Activated T-cell treated with anti-CD3 and anti-CD28 coated beads for 1 hour (primary cell): ENCODE measurements around the gene BMI1.
"Not testable (repeated sequence)": the region's sequence is repeated elsewhere in the genome, so short reads cannot be mapped to it uniquely, and the experiment has no call there.

Source experiments
- DNase-seq: peaks from one replicate; pipeline ENCODE4 v3.0.0-alpha.2; 2020; ENCODE audit warnings: low read depth

The BMI1 gene

DNA sequence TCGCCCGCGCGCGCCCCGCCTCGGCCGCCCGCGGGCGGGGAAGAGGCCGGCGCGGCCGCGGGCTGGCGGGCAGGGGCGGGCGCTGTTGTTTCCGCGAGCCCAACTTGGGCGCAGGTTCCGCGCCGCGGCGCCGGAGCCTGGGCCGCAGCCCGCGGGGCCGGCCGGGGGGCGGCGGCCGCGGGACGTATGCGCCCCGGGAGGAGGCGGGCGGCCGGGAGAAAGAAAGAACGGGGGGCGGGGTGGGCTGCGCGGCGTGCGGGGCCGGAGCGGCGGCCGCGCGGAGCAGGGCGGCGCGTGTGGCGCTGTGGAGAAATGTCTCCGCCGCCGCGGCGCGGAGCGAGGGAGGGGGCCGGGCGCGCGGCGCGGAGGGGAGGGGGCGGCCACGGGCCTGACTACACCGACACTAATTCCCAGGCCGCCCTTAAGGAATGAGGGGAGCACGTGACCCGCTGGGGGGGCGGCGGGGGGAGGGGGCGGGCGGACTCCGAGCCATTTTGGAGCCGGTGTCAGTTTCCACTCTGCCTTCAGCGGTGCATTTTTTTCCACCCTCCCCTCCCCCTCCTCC, at the start of gene BMI1:
TSS of gene BMI1 (plus strand) at position 509 of the 565 bp plus-strand sequence. CDS start 5,351 bp downstream, outside the sequence.
- DNase-seq, result peak; percentile 56

DNA sequence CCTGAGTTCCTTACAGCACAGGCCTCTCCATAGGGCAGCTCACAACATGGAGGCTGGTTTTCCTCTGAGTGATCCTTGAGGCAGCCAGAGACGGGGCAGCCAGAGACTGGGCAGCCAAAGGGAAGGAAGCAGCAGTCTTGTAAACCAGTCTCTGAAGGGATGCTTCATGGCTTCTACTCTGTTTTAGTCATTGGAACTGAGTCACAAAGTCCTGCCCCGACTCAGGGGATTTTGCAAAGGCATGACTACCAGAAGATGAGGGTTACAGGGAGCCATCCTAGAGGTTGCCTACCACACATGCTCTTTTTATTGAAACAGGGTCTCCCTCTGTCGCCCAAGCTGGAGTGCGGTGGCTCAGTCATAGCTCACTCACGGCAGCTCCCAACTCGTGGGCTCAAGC, 49.1 kb upstream of the BMI1 start:
- no peak for DNase-seq

DNA sequence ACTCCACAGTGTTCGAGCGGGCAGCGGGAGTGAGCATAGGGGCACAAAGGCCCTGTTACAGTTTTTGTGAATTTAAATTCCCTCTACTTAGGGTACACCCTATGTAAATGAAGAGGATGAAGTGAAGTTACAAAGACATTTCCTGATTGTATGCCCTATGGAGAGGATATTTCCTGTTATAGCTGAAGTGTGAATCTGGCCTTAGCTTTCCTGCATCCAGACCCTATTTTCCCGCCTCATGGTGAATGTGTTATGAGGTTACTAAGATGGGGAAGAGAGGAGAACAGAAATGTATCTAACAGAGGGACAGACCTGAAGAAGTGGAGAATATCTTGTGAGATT, 42.5 kb upstream of the BMI1 start:
- no peak for DNase-seq

DNA sequence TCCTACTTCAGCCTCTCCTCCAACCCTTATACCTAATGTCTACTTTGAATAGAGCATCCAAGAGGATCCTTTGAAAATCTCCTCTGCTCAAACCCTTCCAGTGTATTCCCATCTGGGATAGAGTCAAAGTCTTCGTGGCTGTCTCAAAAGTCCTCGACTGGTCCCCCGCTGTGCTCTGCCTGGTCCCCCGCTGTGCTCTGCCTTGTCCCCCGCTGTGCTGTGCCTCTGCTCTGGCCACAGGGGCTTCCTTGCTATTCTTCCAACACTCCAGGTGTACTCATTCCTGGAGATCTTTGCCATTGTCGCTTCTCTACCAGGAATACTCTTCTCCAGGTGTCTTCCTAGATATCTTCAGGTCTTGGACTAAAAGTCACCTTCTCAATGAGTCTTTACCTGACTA, 40.8 kb upstream of the BMI1 start:
- DNase-seq, result no peak

DNA sequence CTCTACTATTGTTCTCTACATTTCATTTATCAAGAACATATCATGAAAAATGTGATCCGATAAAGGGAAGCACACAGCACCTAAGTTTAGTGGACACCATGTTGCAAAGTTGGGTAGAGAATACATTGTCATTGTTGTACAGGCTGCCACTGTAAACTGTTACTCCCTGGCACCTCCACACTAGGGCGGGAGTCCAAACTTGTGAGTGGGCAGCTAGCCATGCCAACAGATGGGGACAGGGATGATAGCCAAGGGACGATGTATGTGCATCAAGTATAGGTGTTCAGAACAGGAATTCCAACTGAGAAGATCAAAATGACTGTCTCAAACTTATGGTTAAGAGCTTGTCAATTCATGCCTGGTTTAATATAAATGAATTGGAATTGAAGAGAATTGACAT, 35.8 kb upstream of the BMI1 start:
- no peak for DNase-seq

DNA sequence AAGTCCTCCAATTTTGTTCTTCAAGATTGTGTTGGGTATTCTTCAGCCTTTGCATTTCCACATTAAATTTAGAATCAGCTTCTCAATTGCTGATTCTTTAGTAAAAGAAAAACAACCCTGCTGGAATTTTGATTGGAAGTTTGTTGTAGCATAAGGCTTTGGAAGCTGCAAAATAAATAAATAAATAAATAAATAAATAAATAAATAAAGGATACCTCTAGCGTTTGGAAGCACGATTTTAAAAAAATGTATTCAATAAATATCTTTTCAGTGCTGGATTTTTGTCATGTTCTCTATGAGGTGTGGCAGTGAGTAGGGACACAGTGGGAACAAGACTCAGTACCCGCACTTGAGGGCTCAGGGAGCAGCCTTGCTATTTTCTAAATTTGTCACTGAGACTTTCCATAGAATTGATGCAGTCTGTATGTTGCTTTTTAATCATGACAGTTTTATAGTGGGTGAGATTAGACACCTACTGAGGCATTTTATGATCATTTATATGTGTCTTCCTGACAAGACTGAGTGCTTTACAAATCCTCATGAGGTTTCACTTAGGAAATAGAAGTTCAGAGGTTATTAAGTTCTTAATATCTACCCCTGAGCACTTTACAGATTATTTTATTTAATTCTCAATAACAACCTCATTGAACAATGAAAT, 27.0 kb upstream of the BMI1 start:
- DNase-seq, result no peak

DNA sequence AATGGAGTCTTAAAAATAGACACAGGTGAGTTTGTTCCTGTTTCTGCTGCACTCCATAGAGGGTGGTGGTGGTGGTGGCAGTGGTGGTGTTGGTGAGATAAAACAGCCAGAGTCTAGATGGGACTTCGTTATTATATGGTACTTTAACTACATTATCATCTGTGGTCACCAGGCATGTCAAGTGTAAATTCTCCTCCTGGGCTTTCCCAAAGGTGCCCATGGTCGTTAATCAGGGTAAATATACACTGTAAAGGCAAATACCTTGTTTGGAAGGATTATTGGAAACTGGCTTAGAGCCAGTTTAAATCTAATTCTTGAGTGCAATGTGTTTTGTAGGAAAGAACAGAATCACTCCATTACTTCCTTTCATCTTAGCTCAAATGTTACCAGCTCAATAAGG, 26.2 kb upstream of the BMI1 start:
- DNase-seq, result no peak

DNA sequence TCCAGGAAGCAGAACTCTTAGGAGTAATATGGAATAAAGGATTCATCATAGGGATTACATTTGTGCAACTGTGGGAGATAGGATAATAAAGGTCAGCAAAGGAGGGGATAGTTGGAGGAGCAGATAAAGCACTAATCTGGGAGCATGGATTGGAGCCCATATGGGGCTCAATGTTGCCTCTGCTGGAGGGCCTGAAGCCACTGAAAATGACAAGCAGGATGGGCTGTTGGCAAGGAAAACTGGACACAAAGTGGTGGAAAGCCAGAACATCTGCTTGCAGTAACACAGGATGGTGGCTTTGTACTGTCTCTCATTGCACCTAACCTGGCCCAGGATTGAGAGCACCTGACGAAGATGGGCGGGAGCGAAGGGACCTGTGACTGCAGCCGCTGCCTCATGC, 19.7 kb upstream of the BMI1 start:
- DNase-seq, result no peak

DNA sequence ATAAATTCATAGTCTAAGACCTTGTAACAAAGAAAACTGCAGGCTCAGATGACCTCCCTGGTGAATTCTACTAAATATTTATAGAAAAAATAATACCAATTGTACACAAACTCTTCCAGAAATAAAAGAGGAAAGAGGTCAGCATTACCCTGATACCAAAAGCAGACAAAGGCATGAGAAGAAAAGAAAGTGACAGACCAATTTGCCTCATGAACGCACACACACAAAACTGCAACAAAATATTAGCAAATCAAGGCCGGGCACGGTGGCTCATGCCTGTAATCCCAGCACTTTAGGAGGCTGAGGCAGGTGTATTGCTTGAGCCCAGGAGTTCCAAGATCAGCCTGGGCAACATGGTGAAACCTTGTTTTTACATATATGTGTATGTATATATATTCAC, 17.4 kb upstream of the BMI1 start:
- no peak for DNase-seq

DNA sequence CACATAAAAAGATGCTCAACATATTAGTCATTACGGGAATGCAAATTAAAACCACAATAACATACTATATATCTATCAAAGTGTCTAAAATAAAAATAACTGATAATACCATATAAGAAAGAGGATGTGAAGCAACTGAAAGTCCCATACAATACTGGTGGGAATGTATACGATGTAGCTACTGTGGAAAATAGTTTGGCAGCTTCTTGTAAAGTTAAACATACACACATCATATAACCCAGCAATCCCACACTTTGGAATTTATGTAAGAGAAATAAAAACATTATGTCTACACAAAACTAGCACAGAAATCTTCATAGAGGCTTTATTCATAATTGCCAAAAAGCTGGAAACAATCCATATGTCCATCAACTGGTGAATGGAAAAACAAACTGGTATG, 15.2 kb upstream of the BMI1 start:
- no peak for DNase-seq

DNA sequence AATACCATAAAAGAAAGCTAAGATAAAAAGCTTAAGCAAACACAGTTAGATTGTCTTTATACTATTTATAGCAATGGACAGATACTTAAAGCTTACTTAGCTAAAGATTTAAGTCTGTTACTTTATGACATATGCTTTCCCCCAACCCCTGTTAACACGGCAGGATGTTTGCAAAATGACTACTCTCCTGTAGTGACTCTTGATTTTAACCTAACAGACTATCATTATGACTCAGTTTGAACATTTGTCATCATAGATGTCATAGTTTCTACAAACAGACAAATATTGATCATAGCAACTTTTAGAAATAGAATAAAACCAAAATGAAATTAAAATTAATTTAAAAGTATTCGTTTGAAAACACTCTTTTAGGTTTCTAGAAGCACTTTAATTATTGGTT, 12.5 kb upstream of the BMI1 start:
- DNase-seq, result no peak

DNA sequence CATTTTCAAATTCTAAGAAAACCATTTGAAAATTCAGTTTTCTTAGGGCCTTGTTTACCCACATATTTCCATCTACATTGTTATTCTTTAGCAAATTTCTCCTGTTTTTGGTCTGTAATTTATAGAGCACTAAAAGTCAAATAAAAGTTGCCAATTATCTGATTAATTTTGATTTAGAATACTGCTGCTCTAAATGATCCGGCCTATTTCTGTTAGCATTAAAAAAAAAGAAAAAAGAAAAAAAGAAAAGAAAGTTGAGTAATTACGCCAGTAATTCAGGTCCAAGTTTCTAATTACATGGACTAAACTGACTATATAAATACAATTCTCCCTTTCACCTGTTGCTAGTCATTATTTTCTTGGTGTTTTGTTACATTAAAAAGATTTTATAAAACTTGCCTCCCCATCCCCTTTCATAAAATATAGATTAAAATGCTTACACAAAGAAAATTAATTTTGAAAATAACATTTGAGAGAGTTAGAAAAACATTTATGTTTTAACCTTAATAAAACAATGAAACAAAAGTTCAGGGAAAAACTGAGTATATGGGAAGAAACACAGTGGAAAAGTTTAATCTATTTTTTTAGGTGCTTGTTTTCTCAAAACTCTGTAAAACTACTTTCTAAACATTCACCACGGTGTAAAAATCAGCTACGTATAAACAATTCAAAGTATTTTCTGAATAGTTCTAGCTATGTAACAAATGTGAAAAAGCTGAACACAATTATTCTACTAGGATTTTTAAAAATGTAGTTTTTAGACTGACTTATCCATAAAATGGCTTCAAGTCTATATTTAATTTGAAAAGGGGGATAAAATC, 11.5 kb upstream of the BMI1 start:
- no peak for DNase-seq

DNA sequence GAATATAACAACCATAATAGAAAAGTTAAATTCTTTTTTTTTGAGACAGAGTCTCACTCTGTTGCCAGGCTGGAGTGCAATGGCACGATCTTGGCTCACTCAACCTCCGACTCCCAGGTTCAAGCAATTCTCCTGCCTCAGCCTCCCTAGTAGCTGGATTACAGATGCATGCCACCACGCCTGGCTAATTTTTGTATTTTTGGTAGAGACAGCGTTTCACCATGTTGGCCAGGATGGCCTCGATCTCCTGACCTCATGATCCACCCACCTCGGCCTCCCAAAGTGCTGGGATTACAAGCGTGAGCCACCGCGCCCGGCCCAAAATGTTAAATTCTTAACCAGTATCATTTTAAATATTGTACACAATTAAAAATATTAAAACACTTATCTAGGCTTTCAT, 10.9 kb upstream of the BMI1 start:
- not testable (repeated sequence) for DNase-seq

DNA sequence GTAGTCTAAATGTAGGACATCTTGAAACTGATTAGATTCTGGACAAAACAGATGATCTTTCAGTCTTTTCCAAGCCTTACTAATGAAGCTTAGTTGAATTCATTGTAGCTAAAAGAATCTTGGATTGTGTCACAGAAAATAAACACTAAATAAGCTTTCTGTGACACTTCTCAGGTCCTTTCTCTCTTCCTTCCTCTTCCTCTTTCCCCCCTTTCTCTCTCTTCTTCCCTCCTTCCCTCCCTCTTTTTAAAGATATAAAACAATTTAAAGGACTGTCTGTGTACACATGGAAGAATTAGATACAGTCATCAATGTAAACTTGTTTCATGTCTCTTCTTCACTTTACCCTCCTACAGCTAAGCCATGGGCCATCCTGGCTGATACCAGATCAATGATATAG, 10.0 kb upstream of the BMI1 start:
- DNase-seq, result no peak

DNA sequence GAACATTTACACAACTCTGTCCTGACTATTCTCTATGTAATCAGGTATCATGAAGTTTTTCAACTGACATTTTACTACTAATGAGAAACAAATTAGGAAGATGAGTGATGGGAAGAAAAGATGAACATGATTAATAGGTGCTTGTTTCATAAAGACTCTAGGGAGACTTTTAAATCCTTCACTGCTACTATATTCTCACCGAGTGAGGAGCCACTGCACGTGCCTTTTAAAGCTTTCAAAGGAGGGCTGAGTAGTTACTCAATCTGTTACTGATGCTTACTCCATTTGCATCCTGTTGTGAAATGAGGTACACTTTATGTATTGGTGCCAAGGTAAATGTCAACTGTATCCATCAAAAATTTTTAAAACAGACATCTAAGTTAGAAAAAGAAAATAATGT, 6.0 kb upstream of the BMI1 start:
- DNase-seq, result no peak

DNA sequence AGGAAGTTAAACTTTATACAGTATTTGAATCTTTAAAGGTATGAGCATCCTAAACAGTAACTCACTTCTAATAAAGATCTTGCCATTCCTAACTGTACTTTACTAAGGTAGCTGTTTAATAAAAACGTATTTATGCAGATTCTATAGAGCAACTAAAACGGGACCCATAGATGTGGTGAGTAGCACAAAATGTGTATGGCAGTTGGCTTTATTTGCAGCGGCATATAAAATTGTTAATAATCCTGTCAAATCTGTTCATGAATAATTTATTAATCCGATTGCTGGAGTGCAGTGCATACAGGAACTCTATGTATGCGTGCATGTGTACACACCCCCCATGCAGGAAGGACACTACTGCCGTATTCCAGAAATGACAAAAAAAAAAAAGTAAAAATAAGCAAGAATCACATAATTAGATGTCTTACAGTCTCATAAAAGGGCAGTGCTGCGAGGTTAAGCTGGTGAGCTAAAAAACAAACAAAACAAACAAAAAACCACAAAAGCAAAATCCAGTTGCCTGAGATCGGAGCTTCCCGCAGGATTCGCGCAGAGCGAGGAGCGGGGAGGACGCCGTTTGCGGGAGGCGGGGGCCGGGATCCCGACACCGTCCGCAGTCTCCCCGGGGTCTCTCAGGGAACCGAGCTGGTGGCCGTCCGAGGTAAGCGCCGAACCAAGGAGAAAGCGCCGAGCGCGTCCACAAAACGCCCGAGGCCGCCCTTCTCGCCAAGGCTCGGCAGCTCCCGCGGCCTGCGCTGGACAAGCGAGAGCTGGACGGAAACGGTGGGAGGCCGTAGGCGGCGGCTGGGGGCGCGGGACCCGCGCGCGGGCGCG, 5.2 kb upstream of the BMI1 start:
- no peak for DNase-seq

DNA sequence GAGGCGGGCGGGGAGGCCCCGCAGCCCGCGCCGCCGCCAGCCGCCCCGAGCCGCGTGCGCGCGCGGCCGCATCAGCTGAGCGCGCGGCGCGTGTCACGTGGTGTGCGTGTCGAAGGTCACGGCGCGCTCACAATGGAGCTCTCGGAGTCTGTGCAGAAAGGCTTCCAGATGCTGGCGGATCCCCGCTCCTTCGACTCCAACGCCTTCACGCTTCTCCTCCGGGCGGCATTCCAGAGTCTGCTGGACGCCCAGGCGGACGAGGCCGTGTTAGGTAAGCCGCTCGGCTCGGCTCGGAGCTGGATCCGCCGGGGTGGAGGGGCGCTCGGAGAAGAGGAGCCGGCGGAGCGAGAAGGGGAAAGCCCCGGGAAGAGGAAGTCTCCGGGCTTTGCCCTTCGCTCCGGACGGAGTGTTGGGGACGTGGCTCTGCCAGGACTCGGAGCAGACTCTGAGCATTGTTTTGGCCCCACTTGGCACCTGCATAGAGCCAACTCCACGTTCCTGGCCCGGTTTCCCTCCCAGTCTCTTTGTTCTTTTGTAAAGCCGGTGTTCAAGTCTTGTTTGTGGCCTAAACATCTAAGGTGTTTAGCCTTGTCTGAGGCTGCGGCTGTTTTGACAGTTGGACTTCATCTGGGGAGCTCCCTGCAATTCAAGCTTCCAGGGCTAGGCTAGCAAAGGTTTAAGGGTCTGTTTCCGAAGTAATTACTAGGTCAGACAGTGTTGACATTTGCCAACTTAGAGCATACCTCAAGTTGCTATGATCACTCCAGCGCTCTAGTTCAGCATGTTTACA, 4.4 kb upstream of the BMI1 start, which contains the start of gene COMMD3:
TSS of gene COMMD3 (plus strand) at position 103 of the 790 bp plus-strand sequence. CDS start at position 133, 30 bp downstream.
- DNase-seq, result peak; percentile 70

DNA sequence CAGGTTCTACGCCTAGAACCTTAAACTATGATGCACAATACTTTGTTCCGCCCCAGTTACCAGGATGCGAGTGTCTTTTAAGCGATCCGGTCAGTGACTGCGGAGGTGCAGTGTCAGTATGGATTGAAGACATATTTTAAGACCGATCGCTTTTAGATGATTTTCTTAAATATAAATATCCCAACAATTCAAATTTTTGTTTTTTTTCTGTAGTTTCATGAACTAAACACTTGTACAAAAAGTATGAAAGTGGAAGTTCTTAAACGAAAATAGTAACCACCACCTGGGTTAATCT, 3.9 kb upstream of the BMI1 start:
- DNase-seq, result no peak

DNA sequence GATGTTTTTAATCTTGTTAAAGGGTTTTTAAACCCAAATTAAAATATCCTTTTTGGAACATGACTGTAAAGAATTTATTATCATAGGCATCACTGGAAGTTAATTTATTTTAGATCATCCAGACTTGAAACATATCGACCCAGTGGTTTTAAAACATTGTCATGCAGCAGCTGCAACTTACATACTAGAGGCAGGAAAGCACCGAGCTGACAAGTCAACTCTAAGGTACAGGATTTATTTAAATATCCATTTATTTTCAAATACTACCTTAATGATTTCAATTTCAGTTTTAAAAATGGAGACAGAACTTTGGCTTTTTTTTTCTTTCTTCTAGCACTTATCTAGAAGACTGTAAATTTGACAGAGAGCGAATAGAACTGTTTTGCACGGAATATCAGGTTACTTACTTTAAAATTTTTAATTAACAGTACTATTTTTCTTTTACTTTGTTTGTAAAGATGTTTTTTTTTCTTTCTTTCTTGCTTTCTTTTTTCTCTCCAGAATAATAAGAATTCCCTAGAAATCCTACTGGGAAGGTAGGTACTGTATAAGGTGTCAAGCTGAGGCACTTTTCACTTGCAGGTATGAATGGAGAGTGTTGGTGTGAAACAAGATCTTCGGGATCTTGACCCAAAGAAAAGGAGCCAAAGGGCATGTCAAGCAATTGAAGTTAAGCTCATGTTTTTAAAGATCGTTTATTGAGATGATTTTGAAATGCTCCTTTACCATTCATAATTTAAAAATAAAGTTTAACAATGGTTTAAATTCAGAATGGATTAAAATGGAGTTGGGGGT, 2.9 kb upstream of the BMI1 start:
- no peak for DNase-seq

DNA sequence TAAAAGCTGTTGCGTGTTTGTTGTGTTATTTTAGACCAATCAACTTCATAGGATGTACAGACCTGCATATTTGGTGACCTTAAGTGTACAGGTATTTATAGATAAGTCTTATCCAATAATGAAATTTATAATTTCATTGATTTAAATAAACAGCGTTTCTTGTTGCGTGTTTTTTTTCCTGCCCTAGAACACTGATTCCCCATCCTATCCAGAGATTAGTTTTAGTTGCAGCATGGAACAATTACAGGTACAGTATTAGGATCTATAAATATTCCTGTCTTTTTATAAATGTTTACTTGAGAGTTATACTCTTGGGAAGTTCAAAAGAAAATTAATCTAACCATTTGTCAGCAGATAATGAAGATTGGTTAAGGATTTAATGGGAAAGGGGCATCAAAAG, 2.1 kb upstream of the BMI1 start:
- no peak for DNase-seq

DNA sequence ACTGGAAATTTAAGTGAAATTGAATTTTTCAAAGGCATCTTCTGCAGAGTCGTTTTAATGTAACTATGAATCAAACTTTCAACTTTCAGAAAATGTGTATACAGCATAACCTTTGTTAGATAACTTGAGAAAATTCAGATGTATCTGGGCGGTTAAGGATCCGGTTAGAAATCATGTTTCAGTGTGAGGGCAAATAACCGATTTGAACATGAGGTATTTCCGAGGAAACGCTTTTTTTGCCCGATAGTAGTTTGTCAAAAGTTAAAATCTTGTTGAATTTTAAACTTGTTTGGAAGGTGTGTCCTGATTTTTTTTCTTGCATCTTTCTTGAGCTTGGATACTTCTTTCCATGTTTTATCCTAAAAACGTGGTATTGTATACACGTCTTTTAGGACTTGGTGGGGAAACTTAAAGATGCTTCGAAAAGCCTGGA, 1.3 kb upstream of the BMI1 start:
- DNase-seq, result no peak
